HG02798 (cell line): Measurements from ENCODE around the gene ASB3.
"Not testable (repeated sequence)": the region's sequence is repeated elsewhere in the genome, so short reads cannot be mapped to it uniquely, and the experiment has no call there.

Source experiments
- ATAC-seq: cut with Tn5 transposase; IDR thresholded peaks from one replicate; pipeline ENCODE4 v1.9.1; 2021; ENCODE audit warnings: mild to moderate bottlenecking; ENCODE audit not compliant: unreplicated experiment, poor library complexity

The ASB3 gene

GRCh38 chr2:53787614-53788289 lies 999 bp upstream of the ASB3 start:
- no peak for ATAC-seq

DNA sequence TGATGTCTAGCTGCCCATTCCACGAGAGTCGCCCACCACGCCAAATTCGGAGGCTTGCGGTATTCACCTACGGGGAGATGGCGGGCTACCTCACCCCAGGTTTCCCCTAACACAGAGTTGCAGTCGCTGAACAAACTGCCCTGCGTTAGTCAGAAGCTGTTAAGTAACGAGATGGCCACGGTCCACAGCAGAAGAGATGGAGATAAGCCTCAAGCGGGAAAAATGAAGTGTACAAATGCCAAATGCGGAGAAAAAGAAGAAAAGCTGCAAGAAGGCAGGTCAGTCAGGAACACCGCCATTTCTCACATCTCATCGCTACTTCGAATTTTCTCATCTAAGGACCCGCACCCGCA lies 425 bp downstream of the ASB3 start:
- peak; percentile 16 for ATAC-seq

DNA sequence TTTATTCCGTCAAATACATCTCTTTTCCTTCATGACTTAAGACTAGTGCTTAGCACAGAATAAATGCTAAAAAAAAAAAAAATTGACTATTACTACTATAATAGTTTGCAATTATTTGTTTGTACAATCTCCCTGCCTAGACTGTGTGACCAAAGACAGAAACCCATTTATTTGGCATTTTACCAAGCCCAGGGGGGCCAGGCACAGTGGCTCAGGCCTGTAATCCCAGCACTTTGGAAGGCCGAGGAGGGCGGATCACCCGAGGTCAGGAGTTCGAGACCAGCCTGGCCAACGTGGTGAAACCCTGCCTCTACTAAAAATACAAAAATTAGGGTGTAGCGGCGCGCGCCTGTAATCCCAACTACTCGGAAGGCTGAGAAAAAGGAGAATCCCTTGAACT lies 1.4 kb downstream of the ASB3 start:
- no peak for ATAC-seq

GRCh38 chr2:53784436-53784835 lies 2.3 kb downstream of the ASB3 start:
- ATAC-seq: no peak

GRCh38 chr2:53782676-53783075 lies 4.1 kb downstream of the ASB3 start:
- ATAC-seq: no peak

DNA sequence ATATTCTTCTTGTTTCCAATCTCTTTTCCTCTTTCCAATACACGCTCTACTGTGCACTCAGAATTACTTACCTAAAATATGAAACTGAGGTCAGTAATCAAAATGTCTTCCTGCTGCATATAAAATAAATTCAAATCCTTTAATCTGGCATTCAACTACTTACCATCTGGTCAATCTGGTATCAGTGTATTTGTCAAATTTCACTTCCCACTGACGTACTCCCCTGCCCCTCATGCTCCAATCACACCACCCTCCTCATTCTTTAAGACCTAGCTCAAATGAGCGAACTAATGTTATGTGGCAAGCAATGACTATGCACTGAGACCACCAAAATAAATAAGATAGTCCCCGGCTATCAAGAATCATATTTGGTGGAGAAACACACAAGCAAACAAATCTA lies 6.7 kb downstream of the ASB3 start:
- no peak for ATAC-seq

GRCh38 chr2:53778536-53779162 lies 8.1 kb downstream of the ASB3 start:
- no peak for ATAC-seq

DNA sequence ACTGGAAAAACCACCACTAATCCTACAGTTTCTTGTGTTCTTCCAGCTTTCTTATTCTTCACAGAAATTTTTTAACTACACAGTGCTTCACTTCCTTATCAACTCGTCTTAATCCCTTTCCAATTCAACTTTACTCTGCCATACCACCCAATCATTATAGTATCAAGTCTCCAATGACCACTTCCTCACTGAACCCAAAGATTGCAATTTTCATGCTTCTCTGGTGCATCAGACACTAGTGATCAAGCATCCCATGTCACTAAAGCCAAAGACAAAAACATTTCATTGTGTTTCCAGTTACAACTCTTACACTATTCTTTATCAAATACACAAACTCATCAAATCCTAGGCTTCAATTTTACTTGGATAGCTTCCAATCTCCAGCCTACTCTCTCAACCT lies 9.6 kb downstream of the ASB3 start:
- ATAC-seq: no peak

DNA sequence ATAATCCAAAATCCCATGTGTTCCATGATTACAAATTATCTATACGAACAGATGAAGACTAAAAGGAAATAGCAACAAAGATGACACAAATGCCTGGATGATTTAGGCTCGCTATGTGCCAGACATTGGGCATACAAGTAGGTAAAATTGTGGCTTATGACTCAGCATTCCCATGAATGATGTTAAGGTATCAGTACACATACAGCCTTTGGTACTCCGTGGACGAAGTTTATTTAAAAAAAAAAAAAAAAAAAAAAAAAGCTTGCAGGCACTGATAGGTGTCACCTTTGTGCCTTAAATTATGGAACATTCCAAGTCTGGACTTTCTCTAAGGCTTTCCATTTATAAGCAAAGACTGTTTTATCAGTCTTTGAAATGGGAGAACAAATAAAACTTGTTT lies 16.5 kb downstream of the ASB3 start:
- ATAC-seq: no peak

GRCh38 chr2:53769318-53769945 lies 17.3 kb downstream of the ASB3 start:
- ATAC-seq: no peak

DNA sequence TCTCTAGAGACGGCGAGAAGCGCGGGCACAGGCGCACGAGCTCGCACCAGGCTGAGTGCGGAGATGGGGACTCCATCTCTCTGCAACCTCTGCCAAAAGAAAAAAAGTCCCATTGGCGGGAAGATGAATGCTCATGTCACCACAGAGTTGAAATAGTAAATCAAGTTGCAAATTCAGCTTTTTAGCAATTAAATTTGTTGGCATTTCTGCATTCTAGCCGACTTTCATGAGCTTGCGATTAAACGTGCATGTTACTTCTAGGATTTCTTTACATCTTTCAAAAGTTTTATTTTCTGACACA lies 18.6 kb downstream of the ASB3 start:
- ATAC-seq: peak; percentile 53

DNA sequence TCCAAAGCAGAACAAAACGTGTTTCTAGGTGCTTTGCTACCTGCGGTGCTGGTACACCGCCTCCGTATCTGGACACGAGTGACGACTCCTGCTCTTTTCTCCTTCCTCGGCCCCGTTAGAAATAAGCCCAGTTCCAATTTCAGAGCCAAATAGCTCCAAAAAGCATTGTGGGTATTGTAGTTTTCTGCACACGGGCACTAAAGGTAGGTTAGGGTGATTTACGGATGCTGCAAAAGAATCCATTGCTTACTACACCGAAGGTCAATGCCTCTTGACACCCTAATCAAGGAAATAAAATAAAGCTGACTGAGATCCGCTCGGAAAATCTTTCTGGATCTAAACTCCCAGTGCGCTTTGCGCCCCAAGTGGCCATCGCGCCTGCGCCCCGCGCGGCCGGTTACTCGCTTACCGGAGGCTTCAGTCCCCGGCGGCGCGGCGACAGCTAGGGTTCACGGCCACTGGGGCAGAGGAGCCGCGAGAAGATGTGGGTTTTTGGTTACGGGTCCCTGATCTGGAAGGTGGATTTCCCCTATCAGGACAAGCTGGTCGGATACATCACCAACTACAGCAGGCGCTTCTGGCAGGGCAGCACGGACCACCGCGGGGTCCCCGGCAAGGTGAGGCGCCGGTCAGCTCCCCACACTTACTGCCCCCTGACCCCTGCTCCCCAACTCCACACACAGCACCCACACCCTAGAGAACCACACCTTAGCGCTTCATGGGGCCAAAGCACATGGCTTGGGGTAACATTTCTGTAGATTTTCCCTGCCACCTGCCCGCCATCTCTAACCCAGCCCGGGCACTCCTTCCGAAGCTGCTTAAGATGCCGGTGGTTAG lies 19.1 kb downstream of the ASB3 start, which contains the start of gene CHAC2:
Gene CHAC2 (plus strand): TSS at position 400 of the 837 bp plus-strand sequence. CDS start 83 bp downstream, at position 483.
- peak; percentile 93 for ATAC-seq

DNA sequence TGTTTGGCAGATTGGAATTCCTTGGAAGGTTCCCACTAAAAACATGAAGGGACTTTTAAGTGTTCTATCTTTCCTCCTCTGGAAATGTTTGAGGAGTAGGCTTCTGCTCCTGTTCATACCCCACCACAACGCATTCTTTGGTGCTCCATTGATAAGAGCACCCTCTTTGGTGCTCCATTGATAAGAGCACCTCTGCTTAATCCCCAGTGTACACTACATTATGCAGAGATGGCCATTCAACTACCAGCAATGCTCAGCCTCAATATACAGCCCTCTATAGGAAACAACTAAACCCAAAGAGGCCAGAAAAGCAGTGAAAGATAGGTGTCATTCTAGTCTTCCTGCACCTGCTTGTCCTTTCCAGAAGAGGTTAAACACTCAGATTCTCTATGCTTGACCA lies 21.0 kb downstream of the ASB3 start:
- ATAC-seq: no peak

- ATAC-seq: not testable (repeated sequence)
These were observed 29.5 kb downstream of the ASB3 start for GRCh38 chr2:53757206-53757605.

DNA sequence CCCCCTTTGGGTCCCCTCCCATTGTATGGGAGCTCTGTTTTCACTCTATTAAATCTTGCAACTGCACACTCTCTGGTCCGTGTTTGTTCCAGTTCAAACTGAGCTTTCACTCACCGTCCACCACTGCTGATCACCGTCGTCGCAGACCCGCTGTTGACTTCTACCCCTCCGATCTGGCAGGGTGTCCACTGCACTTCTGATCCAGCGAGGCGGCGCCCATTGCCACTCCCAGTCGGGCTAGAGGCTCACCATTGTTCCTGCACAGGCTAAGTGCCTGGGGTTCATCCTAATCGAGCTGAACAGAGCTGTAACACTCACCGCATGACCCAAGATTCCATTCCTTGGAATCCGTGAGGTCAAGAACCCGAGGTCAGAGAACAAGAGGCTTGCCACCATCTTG lies 30.1 kb downstream of the ASB3 start:
- ATAC-seq: no peak

GRCh38 chr2:53755121-53755520 lies 31.6 kb downstream of the ASB3 start:
- no peak for ATAC-seq

- ATAC-seq: no peak
These were observed 33.7 kb downstream of the ASB3 start for GRCh38 chr2:53753041-53753440.

DNA sequence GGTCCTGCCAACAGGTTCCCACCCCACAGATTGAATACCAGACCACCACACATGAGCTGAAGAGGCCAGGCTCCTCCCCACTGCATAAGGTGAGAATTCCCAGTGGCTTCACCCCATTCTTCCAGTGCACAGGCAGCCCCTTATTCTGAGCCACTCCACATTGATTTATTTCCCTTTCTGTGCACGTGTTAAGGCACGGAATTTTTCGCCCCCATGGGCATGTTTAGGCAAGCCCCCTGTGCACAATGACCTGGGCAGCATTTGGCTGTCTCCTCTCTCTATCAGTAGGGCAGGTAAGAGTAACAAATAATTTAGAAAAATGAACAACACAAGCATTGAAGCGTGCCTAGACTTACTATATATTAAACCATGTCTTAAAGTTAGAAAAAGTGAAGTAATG lies 34.4 kb downstream of the ASB3 start:
- ATAC-seq: no peak

GRCh38 chr2:53751728-53752127 lies 35.0 kb downstream of the ASB3 start:
- peak; percentile 92 for ATAC-seq

DNA sequence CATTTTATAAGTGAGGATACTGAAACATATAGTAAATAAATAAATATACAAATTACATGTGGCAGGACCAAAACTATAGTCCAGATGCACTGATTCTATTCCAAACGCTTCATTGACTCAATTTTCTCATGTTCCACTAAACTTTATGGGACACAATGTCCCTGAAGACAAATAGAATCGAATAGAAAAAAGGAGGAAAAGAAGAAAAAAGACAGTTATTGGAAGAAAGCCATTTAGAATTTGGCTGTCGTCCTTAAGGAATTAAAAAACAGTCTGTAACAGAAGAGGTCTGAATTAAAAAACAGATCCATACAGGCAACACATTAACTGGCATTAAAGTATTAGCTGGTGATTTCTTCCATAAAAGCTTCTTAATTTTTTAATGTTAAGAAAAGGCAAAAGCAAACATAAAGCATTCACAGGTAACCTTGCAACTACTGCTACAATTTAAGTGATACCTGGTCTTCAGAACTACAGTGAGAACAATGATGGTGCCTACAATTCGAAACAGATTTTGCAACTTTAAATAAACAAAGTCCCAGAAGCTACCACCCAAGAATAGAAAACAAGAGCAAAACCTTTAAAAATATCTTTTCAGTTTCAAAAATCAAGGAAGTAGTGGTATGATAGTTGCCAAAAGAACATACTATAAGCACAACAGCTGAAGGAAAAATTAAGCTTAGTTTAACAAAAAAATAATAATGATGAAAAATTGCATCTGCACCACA lies 36.5 kb downstream of the ASB3 start:
- peak; percentile 30 for ATAC-seq
